DOHH2 (cell line): ENCODE results near the gene POR.

ENCODE experiments used
- H3F3A ChIP-seq: fragments of 200-600 bp; sonication (generic), shearing (Covaris generic); 2 replicates; pipeline ENCODE4 v1.6.0; 2016; ENCODE audit warnings: antibody characterized with exemption, mild to moderate bottlenecking; ENCODE audit not compliant: control insufficient read depth, insufficient read depth
- H3K27ac ChIP-seq: fragments of 200-600 bp; sonication (generic); 2 replicates; pipeline ENCODE4 v1.5.1; 2014; ENCODE audit warnings: low read depth, mild to moderate bottlenecking, low read length, moderate library complexity
- H3K27me3 ChIP-seq: fragments of 200-600 bp; sonication (generic); 2 replicates; pipeline ENCODE4 v1.6.1; 2014; ENCODE audit warnings: mild to moderate bottlenecking, low read length, mixed read lengths; ENCODE audit not compliant: control insufficient read depth
- H3K36me3 ChIP-seq: fragments of 200-600 bp; sonication (generic); 2 replicates; pipeline ENCODE4 v1.6.1; 2014; ENCODE audit warnings: mild to moderate bottlenecking, low read length, moderate library complexity, mixed read lengths; ENCODE audit not compliant: control insufficient read depth
- H3K4me1 ChIP-seq: fragments of 200-600 bp; sonication (generic); 2 replicates; pipeline ENCODE4 v1.6.1; 2014; ENCODE audit warnings: mild to moderate bottlenecking, low read length, mixed read lengths; ENCODE audit not compliant: control insufficient read depth
- H3K4me2 ChIP-seq: fragments of 200-600 bp; sonication (generic); 2 replicates; pipeline ENCODE4 v1.6.0; 2014; ENCODE audit warnings: mild to moderate bottlenecking, low read length, moderate library complexity
- H3K4me3 ChIP-seq: fragments of 200-600 bp; sonication (generic); 2 replicates; pipeline ENCODE4 v1.5.1; 2014; ENCODE audit warnings: mild to moderate bottlenecking, low read length, mixed read lengths
- H3K79me2 ChIP-seq: fragments of 200-600 bp; sonication (generic); 2 replicates; pipeline ENCODE4 v1.6.1; 2014; ENCODE audit warnings: mild to moderate bottlenecking, low read length, mixed read lengths; ENCODE audit not compliant: control insufficient read depth
- H3K9me2 ChIP-seq: fragments of 200-600 bp; sonication (generic); replicated peaks from 2 replicates; pipeline ENCODE4 v1.6.1; 2014; ENCODE audit warnings: mild to moderate bottlenecking, low read length, mixed read lengths; ENCODE audit not compliant: control insufficient read depth
- H3K9me3 ChIP-seq: fragments of 200-600 bp; sonication (generic); 2 replicates; pipeline ENCODE4 v1.6.1; 2014; ENCODE audit warnings: antibody characterized with exemption, low read length, mixed read lengths; ENCODE audit not compliant: control insufficient read depth, insufficient read depth
- H4K20me1 ChIP-seq: fragments of 200-600 bp; sonication (generic); 2 replicates; pipeline ENCODE4 v1.6.0; 2014; ENCODE audit warnings: low read depth, mild to moderate bottlenecking, antibody characterized with exemption, low read length, moderate library complexity; ENCODE audit not compliant: control insufficient read depth, insufficient read depth
- EZH2phosphoT487 ChIP-seq: fragments of 200-600 bp; sonication (generic); IDR thresholded peaks from 2 replicates; pipeline ENCODE4 v1.6.1; 2017; ENCODE audit warnings: borderline replicate concordance, mild to moderate bottlenecking, antibody characterized with exemption, low read length, moderate library complexity, mixed read lengths
- TF ChIP-seq, protein P1 (sequence below): fragments of 200-600 bp; sonication (generic); IDR thresholded peaks from one replicate; pipeline ENCODE4 v1.5.1; 2014; ENCODE audit warnings: antibody characterized with exemption, mild to moderate bottlenecking, low read depth, low read length; ENCODE audit not compliant: poor library complexity, severe bottlenecking

Gene POR

GRCh38 chr7:75896803-75897327 lies 18.1 kb upstream of the POR start:
- H3K4me2 ChIP-seq: no peak overlapping the region
- no peaks in the 10 kb centered on the region for H3K79me2 ChIP-seq
- no peaks in the 10 kb centered on the region for H3K27me3 ChIP-seq
- H3K36me3 ChIP-seq: no peaks in the 10 kb centered on the region
- no peaks in the 10 kb centered on the region for H3K9me3 ChIP-seq
- H3K27ac ChIP-seq: no peak overlapping the region
- no peaks in the 10 kb centered on the region for H3K9me2 ChIP-seq
- no peak overlapping the region for H3K4me3 ChIP-seq
- H3K4me1 ChIP-seq: no peaks in the 10 kb centered on the region
- TF ChIP-seq EZH2phosphoT487: no peak
- TF ChIP-seq, protein P1, sequence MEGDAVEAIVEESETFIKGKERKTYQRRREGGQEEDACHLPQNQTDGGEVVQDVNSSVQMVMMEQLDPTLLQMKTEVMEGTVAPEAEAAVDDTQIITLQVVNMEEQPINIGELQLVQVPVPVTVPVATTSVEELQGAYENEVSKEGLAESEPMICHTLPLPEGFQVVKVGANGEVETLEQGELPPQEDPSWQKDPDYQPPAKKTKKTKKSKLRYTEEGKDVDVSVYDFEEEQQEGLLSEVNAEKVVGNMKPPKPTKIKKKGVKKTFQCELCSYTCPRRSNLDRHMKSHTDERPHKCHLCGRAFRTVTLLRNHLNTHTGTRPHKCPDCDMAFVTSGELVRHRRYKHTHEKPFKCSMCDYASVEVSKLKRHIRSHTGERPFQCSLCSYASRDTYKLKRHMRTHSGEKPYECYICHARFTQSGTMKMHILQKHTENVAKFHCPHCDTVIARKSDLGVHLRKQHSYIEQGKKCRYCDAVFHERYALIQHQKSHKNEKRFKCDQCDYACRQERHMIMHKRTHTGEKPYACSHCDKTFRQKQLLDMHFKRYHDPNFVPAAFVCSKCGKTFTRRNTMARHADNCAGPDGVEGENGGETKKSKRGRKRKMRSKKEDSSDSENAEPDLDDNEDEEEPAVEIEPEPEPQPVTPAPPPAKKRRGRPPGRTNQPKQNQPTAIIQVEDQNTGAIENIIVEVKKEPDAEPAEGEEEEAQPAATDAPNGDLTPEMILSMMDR: no peak
- no peaks in the 10 kb centered on the region for H3F3A ChIP-seq
- no peaks in the 10 kb centered on the region for H4K20me1 ChIP-seq

GRCh38 chr7:75900617-75901315 lies 14.2 kb upstream of the POR start:
- no peaks in the 10 kb centered on the region for H3K79me2 ChIP-seq
- H3K27me3 ChIP-seq: no peaks in the 10 kb centered on the region; the same call in 1 of the 2 replicates
- H3K9me2 ChIP-seq: no peaks in the 10 kb centered on the region
- H3K4me1 ChIP-seq: no peaks in the 10 kb centered on the region
- H3K27ac ChIP-seq: no peak overlapping the region
- no peak overlapping the region for H3K4me2 ChIP-seq
- H3K4me3 ChIP-seq: no peak overlapping the region
- no peaks in the 10 kb centered on the region for H3F3A ChIP-seq
- H3K36me3 ChIP-seq: no peaks in the 10 kb centered on the region
- H4K20me1 ChIP-seq: no peaks in the 10 kb centered on the region
- no peaks in the 10 kb centered on the region for H3K9me3 ChIP-seq
- TF ChIP-seq, protein P1: no peak
- TF ChIP-seq EZH2phosphoT487: no peak

GRCh38 chr7:75905785-75906604 lies 9.0 kb upstream of the POR start:
- no peaks in the 10 kb centered on the region for H3K4me1 ChIP-seq
- no peaks in the 10 kb centered on the region for H3K79me2 ChIP-seq
- no peak for TF ChIP-seq EZH2phosphoT487
- H3K27ac ChIP-seq: no peak overlapping the region
- no peaks in the 10 kb centered on the region for H3K9me3 ChIP-seq
- H3K9me2 ChIP-seq: no peaks in the 10 kb centered on the region
- H3K4me2 ChIP-seq: no peak overlapping the region
- peaks cover 2% of the 10 kb centered on the region; the same call in 1 of the 2 replicates for H3F3A ChIP-seq
- no peaks in the 10 kb centered on the region; the same call in 1 of the 2 replicates for H3K27me3 ChIP-seq
- no peaks in the 10 kb centered on the region for H3K36me3 ChIP-seq
- no peak overlapping the region for H3K4me3 ChIP-seq
- H4K20me1 ChIP-seq: no peaks in the 10 kb centered on the region
